ENCODE data around the gene CCDC30.

DNA sequence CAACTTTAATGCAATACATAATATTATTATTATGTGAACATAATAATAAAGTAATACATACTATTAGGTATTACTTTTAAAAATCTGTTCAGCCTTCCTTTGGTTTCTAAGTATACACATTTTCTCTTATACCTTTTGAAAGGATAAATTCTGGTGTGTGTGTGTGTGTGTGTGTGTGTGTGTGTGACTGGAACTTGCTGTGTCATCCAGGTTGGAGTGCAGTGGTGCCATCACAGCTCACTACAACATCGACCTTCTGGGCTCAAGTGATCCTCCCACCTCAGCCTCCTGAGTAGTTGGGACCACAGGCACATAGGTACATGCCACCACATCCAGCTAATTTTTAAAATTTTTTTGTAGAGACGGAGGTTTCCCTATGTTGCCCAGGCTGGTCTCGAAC lies 88.5 kb downstream of the CCDC30 start:
- TF ChIP-seq EZH2 (IDR thresholded peaks at IDR 0.05; ENCODE audit: borderline replicate concordance) = no peak
- TF ChIP-seq, protein P1, sequence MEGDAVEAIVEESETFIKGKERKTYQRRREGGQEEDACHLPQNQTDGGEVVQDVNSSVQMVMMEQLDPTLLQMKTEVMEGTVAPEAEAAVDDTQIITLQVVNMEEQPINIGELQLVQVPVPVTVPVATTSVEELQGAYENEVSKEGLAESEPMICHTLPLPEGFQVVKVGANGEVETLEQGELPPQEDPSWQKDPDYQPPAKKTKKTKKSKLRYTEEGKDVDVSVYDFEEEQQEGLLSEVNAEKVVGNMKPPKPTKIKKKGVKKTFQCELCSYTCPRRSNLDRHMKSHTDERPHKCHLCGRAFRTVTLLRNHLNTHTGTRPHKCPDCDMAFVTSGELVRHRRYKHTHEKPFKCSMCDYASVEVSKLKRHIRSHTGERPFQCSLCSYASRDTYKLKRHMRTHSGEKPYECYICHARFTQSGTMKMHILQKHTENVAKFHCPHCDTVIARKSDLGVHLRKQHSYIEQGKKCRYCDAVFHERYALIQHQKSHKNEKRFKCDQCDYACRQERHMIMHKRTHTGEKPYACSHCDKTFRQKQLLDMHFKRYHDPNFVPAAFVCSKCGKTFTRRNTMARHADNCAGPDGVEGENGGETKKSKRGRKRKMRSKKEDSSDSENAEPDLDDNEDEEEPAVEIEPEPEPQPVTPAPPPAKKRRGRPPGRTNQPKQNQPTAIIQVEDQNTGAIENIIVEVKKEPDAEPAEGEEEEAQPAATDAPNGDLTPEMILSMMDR (IDR thresholded peaks at IDR 0.05; ENCODE audit: poor library complexity) = no peak

Data from hepatocyte (in vitro differentiated cells).